Measurements from ENCODE around the gene MAP3K13.

MAP3K13 gene

GRCh38 chr3:185517387-185518130 is 154.6 kb downstream of the MAP3K13 start:
- H3K36me3 Mint-ChIP-seq (ENCODE audit: low read depth): no peaks in the 10 kb centered on the region
- no peak overlapping the region for H3K27ac Mint-ChIP-seq
- peaks cover 19% of the 10 kb centered on the region for H3K27me3 Mint-ChIP-seq (ENCODE audit: low read depth)
- no peaks in the 10 kb centered on the region for H3K9me3 Mint-ChIP-seq
- no peak overlapping the region for H3K4me3 Mint-ChIP-seq
- H3K4me1 Mint-ChIP-seq (ENCODE audit: low read depth): no peaks in the 10 kb centered on the region

GRCh38 chr3:185519021-185519420 is 156.1 kb downstream of the MAP3K13 start:
- Mint-ChIP-seq H3K27ac (no peak overlapping the region), H3K9me3 (no peaks in the 10 kb centered on the region), H3K4me3 (no peak overlapping the region), H3K27me3 (ENCODE audit: low read depth) (peaks cover 16% of the 10 kb centered on the region), H3K4me1 (ENCODE audit: low read depth) (no peaks in the 10 kb centered on the region), H3K36me3 (ENCODE audit: low read depth) (no peaks in the 10 kb centered on the region)

DNA sequence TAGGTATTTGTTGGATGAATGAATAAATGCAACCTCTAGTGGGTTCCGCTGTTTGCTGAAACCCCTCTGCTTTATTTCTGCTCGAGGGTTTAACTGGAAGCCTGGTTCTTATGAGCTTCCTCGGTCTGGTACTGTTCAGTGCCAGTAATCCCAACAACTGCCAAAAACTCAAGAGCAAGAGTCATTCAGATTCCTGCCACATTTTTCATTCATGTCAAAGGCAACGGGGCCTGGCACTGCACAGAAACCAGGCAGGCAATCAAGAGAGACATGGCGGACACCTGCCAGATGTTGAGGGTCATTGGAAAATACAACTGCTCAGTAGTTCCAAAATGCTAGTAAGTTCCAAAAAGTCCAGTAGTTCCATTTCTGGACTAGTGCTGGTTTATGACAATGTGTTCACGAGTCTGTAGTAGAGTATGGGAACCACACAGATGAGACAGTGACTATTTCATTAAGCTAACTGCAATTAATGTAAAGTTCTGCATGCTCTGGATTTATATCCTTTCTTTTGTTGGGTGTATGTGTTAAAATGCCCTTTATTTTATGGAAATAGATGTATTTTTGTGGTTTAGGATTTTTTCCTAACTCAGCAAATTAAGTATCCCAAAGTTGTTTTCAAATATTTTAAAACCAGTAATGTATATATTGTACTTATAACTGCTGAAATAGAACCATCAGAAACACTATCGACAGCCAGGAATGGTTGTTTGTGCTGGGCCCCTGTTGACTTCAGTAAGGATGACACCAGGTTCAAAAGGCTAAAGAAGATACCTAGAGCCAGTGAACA is 158.6 kb downstream of the MAP3K13 start:
- no peak overlapping the region for H3K27ac Mint-ChIP-seq
- H3K4me1 Mint-ChIP-seq (ENCODE audit: low read depth): no peaks in the 10 kb centered on the region
- H3K36me3 Mint-ChIP-seq (ENCODE audit: low read depth): no peaks in the 10 kb centered on the region
- H3K27me3 Mint-ChIP-seq (ENCODE audit: low read depth): peaks cover 16% of the 10 kb centered on the region
- no peaks in the 10 kb centered on the region for H3K9me3 Mint-ChIP-seq
- H3K4me3 Mint-ChIP-seq: no peak overlapping the region

DNA sequence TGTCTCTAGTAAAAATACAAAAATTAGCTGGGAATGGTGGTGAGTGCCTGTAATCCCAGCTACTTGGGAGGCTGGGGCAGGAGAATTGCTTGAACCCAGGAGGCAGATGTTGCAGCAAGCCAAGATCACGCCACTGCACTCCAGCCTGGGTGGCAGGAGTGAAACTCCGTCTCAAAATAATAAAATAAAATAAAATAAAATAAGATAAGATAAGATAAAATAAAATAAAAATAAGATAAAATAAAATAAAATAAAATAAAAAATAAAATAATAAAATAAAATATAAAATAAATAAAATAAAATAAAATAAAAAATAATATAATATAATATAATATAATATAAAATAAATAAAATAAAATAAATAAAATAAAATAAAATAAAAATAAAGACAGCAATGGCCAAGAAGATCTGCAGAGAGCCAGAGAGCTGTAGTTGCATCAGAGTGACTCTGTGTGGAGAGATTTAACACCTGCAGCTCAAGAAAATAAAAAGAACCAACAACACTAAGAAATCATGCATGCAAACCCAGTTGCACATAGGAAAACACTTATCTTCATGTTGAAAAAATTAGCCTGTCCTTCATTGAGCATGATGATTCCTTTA is 163.5 kb downstream of the MAP3K13 start:
- no peaks in the 10 kb centered on the region for H3K9me3 Mint-ChIP-seq
- H3K27me3 Mint-ChIP-seq (ENCODE audit: low read depth): peaks cover 5% of the 10 kb centered on the region
- no peaks in the 10 kb centered on the region for H3K4me1 Mint-ChIP-seq (ENCODE audit: low read depth)
- no peak overlapping the region for H3K4me3 Mint-ChIP-seq
- no peak overlapping the region for H3K27ac Mint-ChIP-seq
- no peaks in the 10 kb centered on the region for H3K36me3 Mint-ChIP-seq (ENCODE audit: low read depth)

GRCh38 chr3:185527364-185527763 is 164.4 kb downstream of the MAP3K13 start:
- H3K27ac Mint-ChIP-seq: no peak overlapping the region
- H3K4me1 Mint-ChIP-seq (ENCODE audit: low read depth): no peaks in the 10 kb centered on the region
- no peak overlapping the region for H3K4me3 Mint-ChIP-seq
- H3K27me3 Mint-ChIP-seq (ENCODE audit: low read depth): peaks cover 1% of the 10 kb centered on the region
- no peaks in the 10 kb centered on the region for H3K9me3 Mint-ChIP-seq
- no peaks in the 10 kb centered on the region for H3K36me3 Mint-ChIP-seq (ENCODE audit: low read depth)

DNA sequence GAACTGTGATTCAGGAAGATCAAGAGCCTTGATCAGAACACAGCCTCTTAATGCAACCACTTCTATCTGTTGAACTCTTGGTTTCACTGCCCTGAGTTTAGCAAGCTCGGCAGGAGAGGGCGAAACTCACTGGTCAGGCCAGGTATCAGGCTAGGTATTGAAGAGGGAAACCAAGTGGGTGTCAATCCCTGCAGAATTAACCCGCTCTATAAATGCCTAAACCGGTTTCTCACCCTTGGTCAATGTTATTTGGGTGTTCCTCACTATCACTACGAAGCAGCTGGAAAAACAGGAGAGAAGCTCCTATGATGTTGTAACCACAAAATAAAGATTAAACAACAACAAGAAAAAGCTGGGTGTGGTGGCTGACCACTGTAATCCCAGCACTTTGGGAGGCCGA is 165.6 kb downstream of the MAP3K13 start:
- Mint-ChIP-seq H3K4me1 (ENCODE audit: low read depth) (no peaks in the 10 kb centered on the region), H3K4me3 (no peak overlapping the region), H3K36me3 (ENCODE audit: low read depth) (no peaks in the 10 kb centered on the region), H3K9me3 (no peaks in the 10 kb centered on the region), H3K27me3 (ENCODE audit: low read depth) (no peaks in the 10 kb centered on the region), H3K27ac (no peak overlapping the region)

GRCh38 chr3:185530856-185531255 is 167.9 kb downstream of the MAP3K13 start:
- Mint-ChIP-seq H3K4me1 (ENCODE audit: low read depth) (no peaks in the 10 kb centered on the region), H3K9me3 (no peaks in the 10 kb centered on the region), H3K36me3 (ENCODE audit: low read depth) (peaks cover under 1% of the 10 kb centered on the region), H3K27me3 (ENCODE audit: low read depth) (no peaks in the 10 kb centered on the region), H3K4me3 (no peak overlapping the region), H3K27ac (no peak overlapping the region)

DNA sequence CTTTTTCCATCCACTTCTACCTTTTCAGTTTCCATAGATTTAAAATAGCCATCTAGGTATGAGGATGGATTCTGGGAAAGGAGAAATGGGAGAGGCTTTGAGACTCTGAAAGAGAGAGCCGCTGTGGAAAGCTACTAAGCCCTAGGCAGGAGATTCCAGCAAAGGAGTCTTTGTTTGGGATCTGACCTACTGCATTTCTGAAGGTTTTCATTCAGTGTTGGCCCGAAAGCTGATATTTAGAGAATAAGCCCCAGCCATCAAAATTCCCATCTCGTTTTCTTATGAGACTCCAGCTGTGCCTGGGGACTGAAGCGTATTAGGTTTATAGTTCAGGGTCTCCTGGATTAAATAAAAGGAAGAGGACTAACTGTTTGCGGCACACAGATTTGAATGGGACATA is 170.0 kb downstream of the MAP3K13 start:
- H3K36me3 Mint-ChIP-seq (ENCODE audit: low read depth): peaks cover 1% of the 10 kb centered on the region
- no peak overlapping the region for H3K27ac Mint-ChIP-seq
- H3K9me3 Mint-ChIP-seq: peaks cover 3% of the 10 kb centered on the region
- no peaks in the 10 kb centered on the region for H3K27me3 Mint-ChIP-seq (ENCODE audit: low read depth)
- no peak overlapping the region for H3K4me3 Mint-ChIP-seq
- peaks cover 9% of the 10 kb centered on the region for H3K4me1 Mint-ChIP-seq (ENCODE audit: low read depth)

- peaks cover 3% of the 10 kb centered on the region for H3K9me3 Mint-ChIP-seq
- no peak overlapping the region for H3K27ac Mint-ChIP-seq
- peaks cover 9% of the 10 kb centered on the region for H3K4me1 Mint-ChIP-seq (ENCODE audit: low read depth)
- no peak overlapping the region for H3K4me3 Mint-ChIP-seq
- H3K27me3 Mint-ChIP-seq (ENCODE audit: low read depth): no peaks in the 10 kb centered on the region
- peaks cover 1% of the 10 kb centered on the region for H3K36me3 Mint-ChIP-seq (ENCODE audit: low read depth)
Observed at GRCh38 chr3:185534511-185534910, 171.6 kb downstream of the MAP3K13 start.

DNA sequence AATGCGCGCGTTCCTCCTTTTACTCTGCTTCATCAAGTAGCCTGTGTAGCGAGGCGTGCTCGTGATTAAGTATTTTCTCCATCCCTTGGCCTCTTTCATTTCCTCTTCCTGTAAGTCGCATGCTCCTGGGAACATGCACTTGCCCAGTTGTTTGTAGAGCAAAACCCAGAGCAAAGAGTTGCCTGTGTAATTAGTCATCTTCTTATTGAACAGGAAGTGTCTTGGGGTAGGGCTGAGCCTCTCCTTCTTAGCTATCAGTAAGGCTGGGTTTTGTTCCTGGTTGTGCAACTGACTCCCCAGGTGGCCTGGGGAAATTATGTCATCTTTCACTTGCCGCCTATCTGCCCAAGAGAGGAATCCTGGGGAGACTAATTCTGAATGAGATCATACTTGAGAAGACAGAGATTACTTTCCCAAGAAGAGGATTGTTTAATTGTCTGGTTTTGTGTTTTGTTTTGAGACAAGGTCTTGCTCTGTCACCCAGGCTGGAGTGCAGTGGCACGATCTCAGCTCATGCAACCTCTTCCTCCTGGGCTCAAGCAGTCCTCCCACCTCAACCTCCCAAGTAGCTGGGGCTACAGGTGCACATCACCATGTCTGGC is 174.5 kb downstream of the MAP3K13 start:
- Mint-ChIP-seq H3K9me3 (peaks cover 3% of the 10 kb centered on the region), H3K4me1 (ENCODE audit: low read depth) (peaks cover 9% of the 10 kb centered on the region), H3K4me3 (peak overlapping the region; percentile 41), H3K27me3 (ENCODE audit: low read depth) (no peaks in the 10 kb centered on the region), H3K27ac (peak overlapping the region; percentile 84), H3K36me3 (ENCODE audit: low read depth) (peaks cover 1% of the 10 kb centered on the region)

Measured in T-helper 1 cell treated with Interleukin-12 subunit alpha and Interleukin-12 subunit beta and Interleukin-4 antibody, amounts not matched to agents 30 μg/mL and 1 μg/mL, for 36 hours (primary cell).